T-helper 1 cell treated with Interleukin-12 subunit alpha and Interleukin-12 subunit beta and Interleukin-4 antibody, amounts not matched to agents 30 ng/mL and 1 ng/mL, for 36 hours (primary cell): ENCODE measurements around the gene CDH26. TPM values are rescaled to one million over a fixed set of nuclear protein-coding genes. Genes with fewer than 3 reads are reported as not detected.

ENCODE experiments used
- intact Hi-C: fragments of 100-400 bp; cut with micrococcal nuclease; formaldehyde crosslinking; loops from one replicate; pipeline ENCODE4 v1.15.1; 2024
- total RNA-seq: library from RNA; stranded (reverse); gene quantifications from 2 replicates; pipeline ENCODE4 v1.2.3, GENCODE V29; 2022

CDH26 gene
- total RNA-seq, 1 donor from 2014 or later, result 0.59 TPM

DNA sequence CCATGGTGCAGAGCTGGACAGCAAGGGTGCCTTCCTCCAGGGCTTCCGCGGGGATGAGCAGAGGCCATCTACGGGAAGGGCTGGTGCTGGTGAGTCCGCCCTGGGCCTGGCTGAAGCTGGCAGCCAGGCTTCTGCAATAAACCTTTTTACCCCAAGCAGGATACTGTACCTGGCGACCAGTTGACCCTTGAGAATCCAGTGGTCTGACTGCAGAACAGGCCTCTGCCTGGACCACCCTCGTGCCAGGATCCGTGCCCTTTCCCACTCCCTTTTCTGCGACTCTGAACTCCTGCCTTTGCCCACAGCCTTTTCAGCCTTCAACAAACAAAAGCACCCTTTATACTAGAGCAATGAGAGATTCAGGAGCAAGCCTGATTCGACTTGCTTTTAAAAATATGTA is 18.9 kb downstream of the CDH26 start:
- intact Hi-C loops, result no loop called here

DNA sequence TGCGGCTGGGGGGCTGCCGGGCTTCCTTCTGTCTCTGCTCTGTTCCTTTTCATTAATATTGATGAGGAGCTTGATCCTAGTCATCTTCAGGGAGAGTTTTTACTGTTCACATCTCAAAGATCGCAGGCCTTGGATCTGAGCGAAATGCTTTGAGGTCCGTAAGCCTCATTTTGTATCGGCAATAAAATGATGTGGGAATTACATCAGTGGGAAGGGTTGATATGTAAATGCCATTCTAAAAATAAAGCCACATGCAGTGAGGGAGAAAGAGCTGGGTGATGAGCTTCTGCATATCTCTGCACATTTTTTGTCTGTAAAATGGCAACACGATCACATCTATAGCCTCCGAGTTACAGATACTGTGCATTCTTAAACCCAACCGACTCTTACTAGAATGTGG is 24.9 kb downstream of the CDH26 start:
- intact Hi-C loops, result no loop called here

DNA sequence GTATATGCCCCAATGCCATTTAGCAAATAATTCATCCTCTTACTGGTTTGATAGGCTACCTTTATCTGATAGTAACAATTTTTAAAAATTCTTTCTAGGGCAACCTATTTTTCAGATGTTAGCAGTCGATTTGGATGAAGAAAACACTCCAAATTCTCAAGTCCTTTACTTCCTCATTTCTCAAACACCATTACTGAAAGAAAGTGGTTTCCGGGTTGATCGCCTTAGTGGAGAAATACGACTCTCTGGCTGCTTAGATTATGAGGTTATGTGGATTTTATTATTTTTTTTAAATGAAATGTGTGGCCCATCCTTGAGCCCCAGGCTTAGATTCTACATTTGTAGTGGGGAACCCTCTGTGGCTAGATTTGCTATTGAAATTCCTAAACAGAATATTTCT is 26.3 kb downstream of the CDH26 start:
- intact Hi-C loops, result no loop called here

DNA sequence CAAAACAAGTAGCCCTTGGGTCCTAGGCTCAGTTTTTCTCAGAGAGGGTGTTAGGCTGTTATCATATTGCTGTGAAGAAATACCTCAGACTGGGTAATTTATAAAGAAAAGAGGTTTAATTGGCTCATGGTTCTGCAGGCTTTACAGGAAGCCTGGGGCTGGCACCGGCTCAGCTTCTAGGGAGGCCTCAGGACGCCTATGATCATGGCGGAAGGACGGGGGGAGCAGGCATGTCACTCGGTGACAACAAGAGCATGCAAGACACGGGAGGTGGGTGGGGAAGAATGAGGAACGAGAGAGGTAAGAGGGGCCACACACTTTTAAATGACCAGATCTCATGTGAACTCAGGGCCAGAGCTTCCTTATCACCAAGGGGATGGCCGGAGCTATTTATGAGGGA is 26.9 kb downstream of the CDH26 start:
- intact Hi-C loops, result no loop called here

DNA sequence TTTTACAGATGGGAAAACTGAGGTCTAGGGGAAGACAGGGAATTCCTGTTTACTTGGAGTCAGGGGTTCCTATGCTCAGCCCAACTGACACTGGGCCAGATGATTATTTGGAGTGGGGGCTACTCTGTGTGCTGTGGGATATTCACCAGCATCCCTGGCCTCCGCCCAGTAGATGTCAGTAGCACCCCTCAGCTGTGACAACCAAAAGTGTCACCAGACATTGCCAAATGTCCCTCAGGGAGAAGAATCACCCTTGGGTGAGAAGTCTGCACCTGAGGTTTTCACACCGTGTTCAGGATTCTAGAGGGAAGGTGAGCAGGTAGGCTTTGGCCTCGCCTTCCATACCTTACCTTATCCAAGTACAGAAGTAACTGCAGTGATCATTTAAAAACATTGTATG is 27.6 kb downstream of the CDH26 start:
- intact Hi-C loops, result loop anchor here (2.0 kb wide), 1 partner anchor 65 kb away; no protein-coding TSS in a partner anchor

DNA sequence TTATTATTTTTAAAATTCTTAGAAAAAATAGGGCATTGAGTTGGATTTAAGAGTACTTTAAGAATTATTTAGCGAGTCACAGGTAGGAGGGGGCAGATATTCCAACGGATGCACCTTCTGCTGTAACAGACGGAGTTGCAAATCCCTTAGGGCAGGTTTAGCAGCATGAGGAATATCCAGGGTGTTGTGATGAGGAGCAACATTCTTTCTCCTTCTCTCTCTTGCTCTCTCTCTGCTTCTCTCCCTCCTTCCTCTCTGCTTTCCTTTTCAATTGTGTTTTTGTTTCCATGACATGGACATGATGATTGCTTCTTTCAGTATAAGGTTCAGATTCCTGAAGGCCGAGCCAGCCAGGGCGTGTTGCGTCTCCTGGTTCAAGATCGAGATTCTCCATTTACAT is 28.9 kb downstream of the CDH26 start:
- intact Hi-C loops, result loop anchor here (2.0 kb wide), 1 partner anchor 64 kb away; no protein-coding TSS in a partner anchor

DNA sequence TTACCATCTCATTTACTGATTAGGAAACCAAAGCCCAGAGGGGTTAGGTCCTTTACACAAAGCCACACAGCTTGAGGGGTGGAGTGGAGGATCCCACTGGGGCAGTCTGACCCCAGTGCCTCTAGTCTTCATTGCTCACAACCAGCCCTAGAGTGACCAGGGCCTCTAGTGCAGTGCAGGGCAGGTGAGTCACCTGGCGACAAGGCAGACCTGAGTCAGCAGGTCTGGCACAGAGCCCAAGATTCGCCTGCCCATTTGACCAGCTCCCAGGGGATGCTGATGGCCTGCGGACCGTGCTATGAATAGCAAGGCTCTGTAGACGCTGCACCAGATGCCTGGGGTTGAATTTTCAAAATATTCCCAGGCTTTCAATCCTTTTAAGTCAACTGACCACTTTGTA is 29.9 kb downstream of the CDH26 start:
- intact Hi-C loops, result no loop called here

DNA sequence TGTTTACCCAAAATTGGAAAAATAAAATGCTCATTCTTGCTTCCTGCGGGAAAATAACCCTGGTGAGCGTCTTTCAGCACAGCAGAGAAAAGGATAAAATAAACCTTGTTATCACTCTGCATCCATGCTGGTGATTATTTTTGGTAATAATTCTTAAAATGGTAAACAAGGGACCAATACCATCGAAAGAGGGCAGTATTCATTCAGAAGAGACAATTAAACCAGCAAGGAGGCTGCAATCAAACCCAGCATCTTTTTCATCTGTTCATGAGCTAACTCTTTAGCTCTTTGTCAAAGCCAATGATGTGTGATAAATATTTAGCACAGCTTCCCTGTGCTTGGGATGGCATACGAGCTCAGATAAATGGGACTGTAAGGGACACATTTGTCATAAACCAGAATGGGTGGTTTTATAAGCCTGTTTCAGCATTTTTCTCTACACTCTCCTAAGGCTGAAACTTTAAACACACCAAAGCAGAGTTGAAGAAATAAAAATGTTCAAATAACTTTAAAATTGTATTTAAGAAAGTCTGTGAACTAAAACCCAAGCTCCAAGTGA is 34.4 kb downstream of the CDH26 start:
- intact Hi-C loops, result no loop called here

DNA sequence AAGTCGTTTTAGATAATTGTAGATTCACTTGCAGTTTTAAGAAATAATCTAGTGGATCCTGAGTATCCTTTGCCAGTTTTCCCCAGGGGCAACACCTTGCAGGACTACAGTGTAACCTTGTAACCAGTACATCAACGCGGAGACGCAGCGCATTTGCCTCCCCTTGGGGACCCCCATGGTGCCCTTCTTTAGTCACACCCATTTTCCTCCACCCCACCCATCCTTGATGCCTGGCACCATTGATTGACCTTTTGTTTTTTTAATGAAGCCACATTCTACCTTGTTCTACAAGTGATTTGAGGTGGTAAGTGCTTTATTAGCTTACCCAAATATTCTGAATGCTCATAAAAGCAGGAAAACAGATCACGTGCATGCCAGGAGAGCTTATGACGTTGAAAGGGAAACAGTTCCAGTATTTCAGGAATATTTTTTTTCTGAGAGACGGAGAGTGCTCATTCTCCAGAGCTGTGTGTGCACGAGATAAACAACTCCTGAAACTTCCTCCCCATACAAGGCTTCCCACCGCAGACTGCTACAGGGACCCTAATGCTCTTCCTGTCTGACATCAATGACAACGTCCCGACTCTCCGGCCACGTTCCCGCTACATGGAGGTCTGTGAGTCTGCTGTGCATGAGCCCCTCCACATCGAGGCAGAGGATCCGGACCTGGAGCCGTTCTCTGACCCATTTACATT is 35.7 kb downstream of the CDH26 start:
- intact Hi-C loops, result no loop called here

DNA sequence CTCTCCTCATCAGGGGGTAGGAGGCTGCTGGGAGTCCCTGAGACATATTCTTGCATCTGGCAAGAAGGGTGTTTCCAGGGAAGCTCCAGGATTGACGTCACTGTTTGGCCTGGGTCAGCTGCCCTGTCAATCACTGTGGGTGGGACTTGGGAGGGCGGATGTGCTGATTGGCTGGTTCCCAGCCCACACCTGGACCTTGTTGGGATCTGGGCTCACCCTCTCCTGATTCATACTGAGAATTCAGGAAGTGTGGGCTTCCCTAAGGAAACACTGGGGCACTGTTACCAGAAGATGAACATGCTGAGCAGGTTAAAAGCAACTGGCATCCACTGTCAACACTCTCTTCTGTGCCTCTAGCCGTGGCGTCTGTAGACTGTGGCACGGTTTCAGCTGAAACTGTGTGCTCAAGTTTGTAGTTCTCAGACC is 36.5 kb downstream of the CDH26 start:
- intact Hi-C loops, result no loop called here

DNA sequence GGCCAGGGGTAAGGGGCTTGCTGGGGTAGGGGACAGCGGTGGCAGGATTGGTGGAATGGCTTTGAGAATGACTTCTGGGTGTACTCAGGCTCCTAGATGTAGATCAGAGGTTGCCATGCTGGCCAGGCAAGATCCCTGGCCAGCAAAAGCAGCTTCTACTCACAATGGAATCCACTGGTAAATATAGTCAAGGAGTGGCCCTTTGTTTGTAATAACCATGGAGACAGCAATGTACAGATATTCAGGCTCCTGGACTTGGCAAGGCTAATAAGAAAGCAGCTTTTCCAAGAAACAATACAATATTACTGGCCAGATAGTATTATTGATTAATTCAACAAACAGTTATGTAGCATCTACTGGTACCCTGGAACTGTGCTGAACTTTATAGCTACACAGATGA is 37.9 kb downstream of the CDH26 start:
- intact Hi-C loops, result no loop called here

DNA sequence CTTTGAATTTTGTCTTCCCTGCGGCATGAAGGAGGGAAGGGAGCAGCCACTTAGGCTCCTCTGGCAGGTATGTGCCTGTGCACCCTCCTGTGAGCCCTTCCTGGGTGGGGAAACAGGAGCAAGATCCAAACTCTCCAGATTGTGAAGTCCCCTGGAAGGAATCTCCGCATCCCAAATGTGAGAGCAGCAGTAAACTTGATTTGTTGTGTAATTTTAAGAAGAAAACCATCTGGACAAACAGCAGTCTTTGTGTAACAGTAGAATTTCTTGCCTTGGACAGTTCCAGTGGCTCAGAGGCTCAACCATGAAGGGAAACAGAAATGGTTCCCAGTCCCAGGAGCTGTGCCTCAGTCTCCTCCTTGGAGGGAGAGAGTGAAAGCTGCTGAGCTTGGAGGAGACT is 39.7 kb downstream of the CDH26 start:
- intact Hi-C loops, result no loop called here

DNA sequence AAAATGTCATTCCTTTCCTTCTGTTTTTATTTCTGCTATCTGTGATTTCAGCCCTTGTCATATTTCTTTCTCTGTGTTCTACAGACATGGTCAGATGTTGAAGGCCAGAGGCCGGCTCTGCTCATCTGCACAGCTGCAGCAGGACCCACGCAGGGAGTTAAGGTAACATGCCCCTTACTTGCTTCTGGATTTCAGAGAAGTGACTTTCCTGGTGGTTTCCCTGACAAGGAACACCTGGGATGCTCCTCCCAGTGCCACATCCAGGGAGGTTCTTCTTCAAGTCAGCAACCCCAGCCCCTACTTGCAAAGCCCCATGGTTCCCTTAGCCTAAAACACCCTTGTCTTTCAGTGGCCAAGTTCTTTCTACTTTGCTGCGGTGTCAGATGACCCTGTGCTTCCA is 41.3 kb downstream of the CDH26 start:
- intact Hi-C loops, result no loop called here

DNA sequence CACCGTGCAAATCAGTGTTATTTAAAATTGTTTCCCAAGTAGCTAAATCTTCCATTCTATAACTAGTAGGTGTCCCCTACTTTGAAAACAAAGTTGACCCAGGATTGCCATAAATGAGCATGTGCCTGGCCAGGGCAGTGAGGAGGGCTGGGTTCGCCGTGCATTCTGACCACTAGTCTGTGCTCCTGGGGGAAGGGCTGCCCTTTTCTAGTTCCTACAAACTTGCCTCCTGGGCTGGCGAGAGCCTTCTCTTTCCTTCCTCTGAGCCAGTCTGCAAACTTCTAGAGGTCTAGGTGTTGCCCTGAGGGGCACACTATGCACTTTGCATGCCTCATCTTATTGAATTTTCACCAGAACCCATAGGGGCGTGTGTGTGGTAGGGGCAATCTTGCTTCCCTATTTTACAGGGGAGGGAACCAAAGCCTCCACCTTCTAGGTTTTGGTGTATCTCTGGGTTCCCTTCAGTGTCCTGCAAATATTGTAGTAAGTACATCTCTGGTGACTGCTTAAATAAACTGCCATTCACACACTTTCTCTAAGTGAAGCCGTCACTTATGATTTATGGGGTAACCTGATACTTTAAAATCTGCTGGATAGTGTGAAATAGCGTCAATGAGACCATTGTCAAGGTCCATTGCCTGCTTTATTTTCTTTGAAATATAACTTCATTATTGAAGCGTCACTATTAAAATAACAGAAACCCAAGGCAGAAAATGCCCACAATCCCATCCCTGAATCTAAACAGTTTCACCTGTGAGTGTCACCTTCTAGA is 42.2 kb downstream of the CDH26 start:
- intact Hi-C loops, result no loop called here

DNA sequence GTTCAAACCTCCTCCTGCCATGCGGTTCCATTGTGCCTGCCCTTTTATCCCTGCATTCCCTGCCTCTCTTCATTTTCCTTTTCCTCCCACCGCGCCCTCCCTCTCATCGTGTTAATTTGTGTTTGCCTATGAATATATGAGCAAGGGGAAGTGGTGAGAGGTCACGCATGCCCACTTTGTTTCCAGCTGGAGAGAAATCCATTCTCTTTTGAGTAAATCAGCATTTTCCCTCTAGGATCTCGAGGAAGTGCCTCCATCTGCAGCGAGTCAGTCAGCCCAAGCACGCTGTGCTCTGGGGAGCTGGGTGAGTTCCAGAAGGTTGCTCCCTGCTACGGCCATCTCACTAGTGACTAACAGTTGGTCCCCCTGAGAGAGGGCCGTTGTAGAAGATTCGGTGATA is 42.9 kb downstream of the CDH26 start:
- intact Hi-C loops, result no loop called here

DNA sequence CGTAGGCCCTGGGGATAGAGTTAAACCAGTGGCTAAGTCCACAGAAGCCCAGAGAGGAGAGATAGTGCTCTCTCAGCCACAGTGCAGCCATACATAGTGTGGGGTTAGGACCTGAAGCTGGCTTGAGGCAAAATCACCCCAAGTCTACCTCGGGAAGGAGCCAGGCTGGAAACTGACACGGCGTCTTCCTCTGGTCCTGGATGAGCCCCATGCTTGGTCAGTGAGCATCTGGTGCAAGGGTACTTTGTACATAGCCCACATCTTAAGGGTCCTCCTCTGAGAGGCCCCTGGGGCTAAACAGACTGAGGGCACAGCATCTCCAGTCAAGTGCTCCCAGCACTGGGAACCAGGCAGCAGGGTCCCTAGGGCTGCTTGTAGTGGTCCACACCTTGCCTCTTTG is 45.6 kb downstream of the CDH26 start:
- intact Hi-C loops, result no loop called here

DNA sequence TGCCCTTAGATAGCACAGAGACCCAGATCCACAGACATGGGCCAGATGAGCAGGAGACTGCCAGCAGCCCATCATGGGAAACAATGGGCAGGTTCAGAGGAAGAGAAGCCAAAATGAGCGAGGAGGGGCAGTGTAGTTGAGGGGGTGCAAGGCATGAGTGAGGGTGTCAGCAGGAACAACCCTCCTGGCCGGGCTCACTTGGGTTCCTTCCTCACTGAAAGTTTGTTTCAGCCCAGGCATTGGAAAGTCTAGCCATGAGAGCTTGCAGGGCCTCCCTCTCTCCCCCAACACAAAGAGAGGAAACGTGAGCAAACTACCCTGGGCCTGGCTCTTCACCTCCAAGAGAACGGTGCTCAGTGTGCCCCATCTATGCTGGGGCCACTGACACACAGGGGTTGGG is 48.0 kb downstream of the CDH26 start:
- intact Hi-C loops, result no loop called here

DNA sequence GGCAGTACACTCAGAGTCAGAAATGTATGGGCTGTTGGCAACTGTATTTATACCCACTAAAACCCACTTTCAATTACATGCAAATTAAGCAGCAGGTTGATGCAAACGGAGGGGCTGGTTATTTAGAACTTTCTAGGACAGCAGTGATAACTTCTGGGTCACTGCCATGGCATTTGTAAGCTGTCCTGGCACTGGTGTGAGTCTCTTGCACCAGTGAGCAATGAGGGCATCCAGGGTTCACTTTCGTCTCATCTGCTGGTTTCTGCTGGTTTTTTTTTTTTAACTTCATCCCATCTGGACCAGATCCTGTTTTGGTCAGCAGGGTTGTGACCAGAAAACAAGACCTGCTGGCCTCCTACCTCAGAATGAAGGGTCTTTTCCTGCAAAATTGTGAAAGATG is 49.2 kb downstream of the CDH26 start:
- intact Hi-C loops, result no loop called here

DNA sequence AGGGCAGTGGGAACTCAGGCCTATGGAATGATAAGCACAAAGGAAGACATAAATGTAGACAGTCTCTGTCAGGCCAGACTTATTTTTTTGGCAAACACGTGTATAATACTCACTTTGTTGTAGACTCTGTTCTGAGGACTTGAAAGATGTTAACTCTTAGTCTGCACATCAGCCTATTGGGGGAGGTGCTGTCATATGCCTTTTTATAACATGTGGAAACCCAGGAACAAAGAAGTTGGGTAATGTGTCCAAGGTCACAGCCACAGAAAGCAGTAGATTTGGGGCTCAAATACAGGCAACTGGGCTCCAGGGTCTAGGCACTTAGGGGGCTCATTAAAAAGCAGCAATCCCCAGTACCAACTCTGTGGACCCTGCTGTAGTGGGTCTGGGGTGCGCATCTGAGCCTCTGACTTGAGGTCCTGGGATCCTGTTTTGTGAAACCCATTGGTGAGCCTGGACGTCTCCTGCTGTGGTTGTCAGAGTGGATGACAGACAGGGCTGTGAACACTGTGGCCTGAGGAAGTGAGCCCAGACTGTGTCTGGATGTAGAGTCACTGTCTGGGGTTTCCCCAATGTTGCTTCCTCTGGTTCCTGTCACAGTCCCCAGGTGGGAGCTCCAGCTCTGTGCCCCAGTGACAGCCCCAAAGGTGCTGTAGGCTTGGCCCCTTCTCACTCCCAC is 50.0 kb downstream of the CDH26 start:
- intact Hi-C loops, result no loop called here

DNA sequence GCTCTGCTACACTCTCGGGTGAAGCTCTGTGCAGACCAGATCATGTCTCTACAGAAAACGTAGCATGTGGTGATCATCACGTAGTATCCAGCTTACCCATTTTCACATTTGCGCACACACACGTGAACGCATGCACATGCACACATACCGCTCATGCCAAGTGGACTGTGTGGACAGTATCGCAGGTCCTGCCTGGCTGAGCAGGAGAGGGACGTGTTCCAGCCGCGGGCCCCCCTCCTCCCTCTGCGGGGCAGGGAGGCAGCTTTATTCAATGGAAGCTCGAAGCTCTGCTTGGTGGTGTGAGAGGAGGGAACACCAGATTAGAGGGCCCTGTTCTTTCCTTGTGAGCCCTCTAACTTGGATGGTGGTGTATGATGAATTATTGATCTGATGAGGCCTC is 51.1 kb downstream of the CDH26 start:
- intact Hi-C loops, result no loop called here

DNA sequence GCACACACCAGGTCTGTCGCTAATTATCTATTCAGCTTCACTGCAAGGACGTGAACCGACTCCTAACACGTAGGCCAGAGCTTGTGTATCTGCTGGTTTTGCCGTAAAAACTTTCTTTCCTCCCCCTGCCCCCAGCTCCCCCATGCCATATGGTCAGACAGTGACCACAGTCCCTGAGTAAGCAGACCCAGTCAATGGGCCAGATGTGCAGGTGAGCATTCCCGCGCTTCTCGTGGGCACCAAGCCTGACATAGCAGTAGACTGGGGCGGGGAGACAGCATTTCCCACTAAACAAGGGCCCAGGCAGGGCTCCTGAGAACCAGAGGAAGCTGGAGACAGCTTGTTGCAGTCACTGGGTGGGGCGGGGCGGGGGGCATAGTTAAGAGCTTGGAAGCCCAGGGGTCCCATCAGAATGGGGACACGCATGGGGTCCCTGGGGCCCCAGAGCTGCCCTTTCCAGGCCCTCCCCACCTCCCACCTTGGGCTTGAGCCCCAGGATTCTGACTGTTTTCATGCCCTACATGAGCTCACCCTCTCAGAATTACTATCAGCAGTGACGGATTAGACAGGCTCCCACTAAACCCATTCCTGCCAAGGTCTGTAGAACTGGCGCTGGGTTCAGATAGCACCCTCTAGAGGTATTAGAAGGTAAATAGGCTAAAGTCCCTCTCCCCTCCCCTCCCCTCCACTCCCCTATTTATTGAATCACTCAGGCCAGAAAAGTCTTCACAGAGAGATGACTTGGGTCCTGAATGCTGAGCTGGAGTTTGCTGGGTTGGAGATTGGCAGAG is 51.8 kb downstream of the CDH26 start:
- intact Hi-C loops, result no loop called here
